SK-N-SH (cell line): ENCODE results near the gene DHX29. TPM values are rescaled to one million over a fixed set of nuclear protein-coding genes. Genes with fewer than 3 reads are reported as not detected.

Experiments
- CTCF ChIA-PET: fragments of 300-600, 350-600 bp; formaldehyde crosslinking; extraction: SDS; loops from one replicate; lab custom pipeline; 2021; lab: Yijun Ruan, JAX
- POLR2A ChIA-PET: fragments of 350-600 bp; sonication (Branson Sonifier 250); formaldehyde crosslinking; extraction: SDS; loops from one replicate; lab custom pipeline; 2020; ENCODE audit warnings: antibody characterized with exemption, inconsistent platforms; lab: Yijun Ruan, JAX
- DNase-seq: peaks from one replicate; pipeline ENCODE4 v3.0.0; 2012
- H2AFZ ChIP-seq: fragments of 200-600 bp; sonication (generic); 2 replicates; pipeline ENCODE4 v1.8.1; 2016; ENCODE audit warnings: antibody characterized with exemption, mild to moderate bottlenecking, low read depth
- H3F3A ChIP-seq: fragments of 200-600 bp; sonication (generic); replicated peaks from 2 replicates; pipeline ENCODE3; 2016; ENCODE audit warnings: antibody characterized with exemption, mild to moderate bottlenecking; ENCODE audit not compliant: insufficient read depth
- H3K27ac ChIP-seq, 2 experiments: fragments of 200-500 bp in 1 of 2; fragments of 200-600 bp in 1 of 2; sonication (Bioruptor generic) in 1 of 2; sonication (generic), shearing (Covaris generic) in 1 of 2; 2 replicates each; pipeline versions ENCODE4 v1.5.1 to v1.6.1; 2014 to 2016; ENCODE audit warnings: low read depth in 2 of 2, inconsistent platforms in 1 of 2, low read length in 1 of 2, mild to moderate bottlenecking in 1 of 2, mixed read lengths in 1 of 2
- H3K27me3 ChIP-seq: fragments of 200-600 bp; sonication (generic), shearing (Covaris generic); 2 replicates; pipeline ENCODE4 v1.6.1; 2016; ENCODE audit warnings: mixed run types; ENCODE audit not compliant: insufficient read depth
- H3K36me3 ChIP-seq, 2 experiments: fragments of 200-500 bp in 1 of 2; fragments of 200-600 bp in 1 of 2; sonication (Bioruptor generic) in 1 of 2; sonication (generic) in 1 of 2; replicated peaks in 1 of 2; 2 replicates each; pipeline versions ENCODE3 to v1.5.1; 2014 to 2016; ENCODE audit warnings: low read length in 1 of 2, mild to moderate bottlenecking in 1 of 2; ENCODE audit not compliant: insufficient read depth in 2 of 2, control insufficient read depth in 1 of 2
- H3K4me1 ChIP-seq, 2 experiments: fragments of 200-500 bp in 1 of 2; fragments of 200-600 bp in 1 of 2; sonication (Bioruptor generic) in 1 of 2; sonication (generic), shearing (Covaris generic) in 1 of 2; 2 replicates each; pipeline versions ENCODE4 v1.5.1 to v1.6.1; 2014 to 2016; ENCODE audit warnings: low read depth in 1 of 2, low read length in 1 of 2, mixed run types in 1 of 2; ENCODE audit not compliant: insufficient read depth in 2 of 2, control insufficient read depth in 1 of 2
- H3K4me2 ChIP-seq: fragments of 200-600 bp; sonication (generic), shearing (Covaris generic); 2 replicates; pipeline ENCODE4 v1.6.1; 2017; ENCODE audit warnings: mixed run types
- H3K4me3 ChIP-seq, 2 experiments: fragments of 200-500 bp in 1 of 2; fragments of 200-600 bp in 1 of 2; sonication (Bioruptor generic) in 1 of 2; sonication (generic), shearing (Covaris generic) in 1 of 2; 2 replicates each; pipeline versions ENCODE4 v1.5.1 to v1.8.1; 2014 to 2016; ENCODE audit warnings: low read depth in 2 of 2, inconsistent platforms in 1 of 2, low read length in 1 of 2, mild to moderate bottlenecking in 1 of 2, mixed read lengths in 1 of 2, moderate library complexity in 1 of 2
- H3K79me2 ChIP-seq: fragments of 200-600 bp; sonication (generic); 2 replicates; pipeline ENCODE4 v1.8.1; 2017; ENCODE audit warnings: mild to moderate bottlenecking; ENCODE audit not compliant: insufficient read depth
- H3K9ac ChIP-seq: fragments of 200-600 bp; sonication (generic); 2 replicates; pipeline ENCODE4 v1.6.1; 2017; ENCODE audit warnings: mixed run types
- H3K9me2 ChIP-seq: fragments of 200-600 bp; sonication (generic); 2 replicates; pipeline ENCODE4 v1.6.1; 2017; ENCODE audit warnings: mixed run types
- H3K9me3 ChIP-seq: fragments of 200-600 bp; sonication (generic); 2 replicates; pipeline ENCODE4 v1.6.1; 2017; ENCODE audit warnings: mixed run types, mild to moderate bottlenecking, moderate library complexity
- H4K20me1 ChIP-seq: fragments of 200-600 bp; sonication (generic); 2 replicates; pipeline ENCODE4 v1.6.1; 2017; ENCODE audit warnings: mild to moderate bottlenecking, mixed run types; ENCODE audit not compliant: insufficient read depth
- CTCF ChIP-seq: fragments of 200-600 bp; sonication (generic); IDR thresholded peaks from 2 replicates; pipeline ENCODE4 v1.6.1; 2017; ENCODE audit warnings: antibody characterized with exemption, mild to moderate bottlenecking, moderate library complexity
- EZH2phosphoT487 ChIP-seq: fragments of 200-600 bp; sonication (generic); IDR thresholded peaks from 2 replicates; pipeline ENCODE4 v1.6.1; 2017; ENCODE audit warnings: low read depth, mixed run types, mild to moderate bottlenecking, antibody characterized with exemption, moderate library complexity, borderline replicate concordance
- IRF3 ChIP-seq: fragments of 150-350 bp; IDR thresholded peaks from 2 replicates; pipeline ENCODE4 v1.6.1; 2016; ENCODE audit warnings: mild to moderate bottlenecking, low read depth, low read length
- MAX ChIP-seq: IDR thresholded peaks from 2 replicates; pipeline ENCODE4 v1.4.0; 2012; ENCODE audit warnings: low read depth
- WGBS: methylation state at CpG from one replicate; pipeline ENCODE4 v1.1.6; 2017; ENCODE audit warnings: low lambda C conversion rate; 5-methylcytosine and 5-hydroxymethylcytosine counted together
- polyA plus RNA-seq, 3 experiments: library from polyadenylated mRNA; depleted of rRNA; stranded (reverse); fragments of >200 nt; gene quantifications; 2 replicates each; pipeline ENCODE4 v1.2.3, GENCODE V29; 2012

DHX29 gene
- polyA plus RNA-seq, 1 of the 3 experiments (the other 2 are of a cell fraction): 2.1 TPM

- peak within 1 kb of the TSS; percentile 96 for H3K4me2 ChIP-seq
- no peaks in the 10 kb centered on the region for H3K36me3 ChIP-seq
- H4K20me1 ChIP-seq: no peaks in the 10 kb centered on the region
- ChIA-PET POLR2A (no interaction called here), CTCF (interaction anchor here (0.7 to 1.7 kb wide), 5 partner anchors 63 to 622 kb away, joined by 3 to 5 read pairs (median 3); partner anchors contain the start of genes DHX29 and MTREX)
- no peaks in the 10 kb centered on the region for H3K79me2 ChIP-seq
- peaks cover 3% of the 10 kb centered on the region for H3F3A ChIP-seq
- DNase-seq: peak; percentile 81
- H2AFZ ChIP-seq: peak within 1 kb of the TSS; percentile 93
- WGBS: 2% methylated on average over 28 of the region's 106 CpGs
- no peak within 1 kb of the TSS for H3K9ac ChIP-seq
- no peaks in the 10 kb centered on the region for H3K9me3 ChIP-seq
- peaks cover 97% of the 10 kb centered on the region for H3K27me3 ChIP-seq
- peak within 1 kb of the TSS; percentile 39 to 59 for H3K4me3 ChIP-seq
- H3K9me2 ChIP-seq: no peaks in the 10 kb centered on the region
- TF ChIP-seq IRF3 (no peak), EZH2phosphoT487 (peak; percentile 40; the same call in 1 of the 2 replicates), CTCF (0 out of 2 replicates have a peak, but pooled peaks have one; percentile 8)
- H3K4me1 ChIP-seq: peaks cover 0 to 25% of the 10 kb centered on the region in 2 experiments; a peak in 1 of 4 replicates
- H3K27ac ChIP-seq: no peak within 1 kb of the TSS
Measured at GRCh38 chr5:55232985-55233928, 74.2 kb downstream of the DHX29 start, which contains the start of gene CCNO. Gene CCNO (minus strand): TSS chr5:55233608. CDS start chr5:55233523, 85 bp downstream.

GRCh38 chr5:55232271-55232984 lies 75.1 kb downstream of the DHX29 start:
- peak overlapping the region; percentile 93; the same call in 1 of the 2 replicates for H2AFZ ChIP-seq
- TF ChIP-seq EZH2phosphoT487 (peak; percentile 14; the same call in 1 of the 2 replicates), MAX (no peak)
- CTCF ChIA-PET: interaction anchor here (0.8 to 2.2 kb wide), 8 partner anchors 50 to 533 kb away, joined by 3 to 9 read pairs (median 3); partner anchors contain the start of genes CDC20B, DHX29 and MTREX
- POLR2A ChIA-PET: no interaction called here
- H3F3A ChIP-seq: peaks cover 3% of the 10 kb centered on the region
- H3K4me3 ChIP-seq: peak overlapping the region; percentile 39 to 59; a peak in 3 of 4 replicates
- no peaks in the 10 kb centered on the region for H3K36me3 ChIP-seq
- H3K4me2 ChIP-seq: peak overlapping the region; percentile 96
- no peak overlapping the region for H3K27ac ChIP-seq
- H3K9ac ChIP-seq: no peak overlapping the region
- no peaks in the 10 kb centered on the region for H3K79me2 ChIP-seq
- no peaks in the 10 kb centered on the region for H4K20me1 ChIP-seq
- peaks cover 98% of the 10 kb centered on the region for H3K27me3 ChIP-seq
- peak; percentile 39 for DNase-seq
- no peaks in the 10 kb centered on the region for H3K9me2 ChIP-seq
- peaks cover 0 to 27% of the 10 kb centered on the region in 2 experiments; a peak in 1 of 4 replicates for H3K4me1 ChIP-seq
- no peaks in the 10 kb centered on the region for H3K9me3 ChIP-seq
- WGBS: 1% methylated on average over 38 of the region's 45 CpGs
